ENCODE data around the gene TOMM70.

Gene TOMM70

DNA sequence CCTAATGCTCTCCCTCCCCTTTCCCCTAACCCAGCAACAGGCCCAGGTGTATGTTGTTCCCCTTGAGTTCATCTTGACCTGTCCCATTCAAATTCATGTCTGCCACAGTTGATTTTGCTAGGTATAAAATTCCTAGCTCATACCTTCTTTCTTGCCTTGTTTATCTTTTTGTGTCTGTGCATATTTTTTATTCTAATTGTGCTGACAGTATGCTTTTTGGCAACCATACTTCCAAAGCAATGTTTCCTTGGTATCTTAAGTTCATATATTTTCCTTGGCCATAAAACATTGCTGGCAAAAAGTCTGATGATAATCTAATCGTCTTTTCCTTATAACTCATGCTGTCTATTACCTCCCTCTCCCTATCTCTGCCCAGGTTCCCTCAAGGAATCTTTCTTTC lies 16.0 kb upstream of the TOMM70 start:
- Mint-ChIP-seq H3K9me3 (peaks cover 12% of the 10 kb centered on the region), H3K36me3 (ENCODE audit: low read depth) (peaks cover 25% of the 10 kb centered on the region), H3K4me3 (no peak overlapping the region), H3K27me3 (ENCODE audit: low read depth) (no peaks in the 10 kb centered on the region), H3K4me1 (peaks cover 8% of the 10 kb centered on the region), H3K27ac (no peak overlapping the region)
- TF ChIP-seq, protein P1, sequence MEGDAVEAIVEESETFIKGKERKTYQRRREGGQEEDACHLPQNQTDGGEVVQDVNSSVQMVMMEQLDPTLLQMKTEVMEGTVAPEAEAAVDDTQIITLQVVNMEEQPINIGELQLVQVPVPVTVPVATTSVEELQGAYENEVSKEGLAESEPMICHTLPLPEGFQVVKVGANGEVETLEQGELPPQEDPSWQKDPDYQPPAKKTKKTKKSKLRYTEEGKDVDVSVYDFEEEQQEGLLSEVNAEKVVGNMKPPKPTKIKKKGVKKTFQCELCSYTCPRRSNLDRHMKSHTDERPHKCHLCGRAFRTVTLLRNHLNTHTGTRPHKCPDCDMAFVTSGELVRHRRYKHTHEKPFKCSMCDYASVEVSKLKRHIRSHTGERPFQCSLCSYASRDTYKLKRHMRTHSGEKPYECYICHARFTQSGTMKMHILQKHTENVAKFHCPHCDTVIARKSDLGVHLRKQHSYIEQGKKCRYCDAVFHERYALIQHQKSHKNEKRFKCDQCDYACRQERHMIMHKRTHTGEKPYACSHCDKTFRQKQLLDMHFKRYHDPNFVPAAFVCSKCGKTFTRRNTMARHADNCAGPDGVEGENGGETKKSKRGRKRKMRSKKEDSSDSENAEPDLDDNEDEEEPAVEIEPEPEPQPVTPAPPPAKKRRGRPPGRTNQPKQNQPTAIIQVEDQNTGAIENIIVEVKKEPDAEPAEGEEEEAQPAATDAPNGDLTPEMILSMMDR (IDR thresholded peaks at IDR 0.05; ENCODE audit: unreplicated experiment in 3 of 3), result no peak

DNA sequence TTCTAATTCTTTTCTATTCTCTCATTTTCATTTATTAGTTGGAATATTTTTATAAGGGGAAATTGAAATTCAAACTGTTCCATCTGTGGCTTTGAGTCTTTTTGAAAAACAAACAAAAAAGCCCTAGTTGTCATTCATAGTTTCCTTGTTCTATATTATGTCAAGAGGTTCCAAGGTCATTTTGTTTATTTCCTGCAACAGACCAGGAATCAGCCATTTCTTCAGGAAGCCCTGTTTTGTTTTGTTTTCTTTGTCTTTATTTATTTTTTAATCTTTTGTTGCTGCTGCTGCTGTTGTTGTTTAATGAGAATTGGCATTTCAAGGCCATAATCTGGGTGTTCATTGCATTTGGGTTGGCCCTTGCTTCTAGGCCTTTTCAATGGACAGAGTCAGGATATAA lies 15.3 kb upstream of the TOMM70 start:
- Mint-ChIP-seq H3K36me3 (ENCODE audit: low read depth) (peaks cover 31% of the 10 kb centered on the region), H3K9me3 (peaks cover 16% of the 10 kb centered on the region), H3K4me3 (no peak overlapping the region), H3K27ac (no peak overlapping the region), H3K4me1 (peaks cover 8% of the 10 kb centered on the region), H3K27me3 (ENCODE audit: low read depth) (no peaks in the 10 kb centered on the region)
- TF ChIP-seq, protein P1 (IDR thresholded peaks at IDR 0.05; ENCODE audit: unreplicated experiment in 3 of 3), result no peak

DNA sequence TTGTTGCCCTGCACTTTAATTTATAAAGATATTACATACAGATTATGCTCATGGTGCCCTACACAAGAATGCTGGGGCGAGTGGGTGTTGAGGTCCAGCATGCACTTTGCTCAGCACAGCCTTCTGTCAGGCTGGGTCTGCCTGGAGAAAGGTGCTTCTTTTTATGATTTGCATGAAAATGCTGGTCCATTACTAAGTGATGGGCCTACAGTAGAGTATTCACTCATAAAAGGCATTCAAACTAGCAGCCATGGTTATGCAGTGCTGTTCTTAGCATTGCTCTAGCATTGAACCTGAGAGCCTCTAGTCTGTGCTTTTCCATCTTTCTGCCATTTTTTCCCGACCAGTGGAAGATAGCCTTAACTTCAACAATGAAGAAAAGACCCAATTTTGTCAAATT lies 12.7 kb upstream of the TOMM70 start:
- peaks cover 48% of the 10 kb centered on the region for H3K36me3 Mint-ChIP-seq (ENCODE audit: low read depth)
- no peak overlapping the region for H3K4me3 Mint-ChIP-seq
- peaks cover 8% of the 10 kb centered on the region for H3K4me1 Mint-ChIP-seq
- peaks cover 29% of the 10 kb centered on the region for H3K9me3 Mint-ChIP-seq
- H3K27ac Mint-ChIP-seq, result no peak overlapping the region
- TF ChIP-seq, protein P1 (IDR thresholded peaks at IDR 0.05; ENCODE audit: unreplicated experiment in 3 of 3), result no peak
- no peaks in the 10 kb centered on the region for H3K27me3 Mint-ChIP-seq (ENCODE audit: low read depth)

DNA sequence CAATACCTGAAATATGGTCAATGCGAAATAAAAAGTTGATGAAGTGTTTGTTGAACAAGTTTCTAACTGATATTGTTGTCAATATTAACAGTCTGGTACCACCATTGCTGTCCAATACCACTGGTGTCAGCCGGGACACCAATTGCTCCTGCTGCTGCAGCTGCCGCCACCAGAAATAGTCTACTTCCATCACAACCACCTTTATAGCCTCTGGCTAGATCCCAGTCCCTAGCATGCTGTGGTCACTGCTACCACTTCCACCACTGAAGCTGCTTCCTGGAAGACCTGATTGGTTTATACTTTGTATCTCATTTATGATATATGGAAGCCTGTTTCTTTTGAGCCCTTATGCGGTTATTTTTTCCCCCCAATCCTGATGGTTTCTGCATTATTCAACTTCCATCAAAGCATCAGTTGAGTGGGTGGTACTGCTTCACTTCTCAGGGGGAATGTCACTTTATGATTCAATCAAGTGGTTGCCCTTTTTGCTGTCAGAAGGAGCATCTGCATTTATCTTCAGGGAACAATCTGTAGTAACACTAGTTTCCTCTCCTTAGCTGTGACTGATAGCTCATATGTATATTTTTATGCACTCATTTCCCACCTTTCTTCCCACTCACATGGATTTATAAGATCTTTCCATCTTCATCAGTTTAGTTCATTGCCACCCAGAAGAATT lies 12.2 kb upstream of the TOMM70 start:
- Mint-ChIP-seq H3K4me1 (peaks cover 8% of the 10 kb centered on the region), H3K9me3 (peaks cover 32% of the 10 kb centered on the region), H3K27ac (no peak overlapping the region), H3K27me3 (ENCODE audit: low read depth) (no peaks in the 10 kb centered on the region), H3K36me3 (ENCODE audit: low read depth) (peaks cover 53% of the 10 kb centered on the region), H3K4me3 (no peak overlapping the region)
- TF ChIP-seq, protein P1 (IDR thresholded peaks at IDR 0.05; ENCODE audit: unreplicated experiment in 3 of 3), result no peak

DNA sequence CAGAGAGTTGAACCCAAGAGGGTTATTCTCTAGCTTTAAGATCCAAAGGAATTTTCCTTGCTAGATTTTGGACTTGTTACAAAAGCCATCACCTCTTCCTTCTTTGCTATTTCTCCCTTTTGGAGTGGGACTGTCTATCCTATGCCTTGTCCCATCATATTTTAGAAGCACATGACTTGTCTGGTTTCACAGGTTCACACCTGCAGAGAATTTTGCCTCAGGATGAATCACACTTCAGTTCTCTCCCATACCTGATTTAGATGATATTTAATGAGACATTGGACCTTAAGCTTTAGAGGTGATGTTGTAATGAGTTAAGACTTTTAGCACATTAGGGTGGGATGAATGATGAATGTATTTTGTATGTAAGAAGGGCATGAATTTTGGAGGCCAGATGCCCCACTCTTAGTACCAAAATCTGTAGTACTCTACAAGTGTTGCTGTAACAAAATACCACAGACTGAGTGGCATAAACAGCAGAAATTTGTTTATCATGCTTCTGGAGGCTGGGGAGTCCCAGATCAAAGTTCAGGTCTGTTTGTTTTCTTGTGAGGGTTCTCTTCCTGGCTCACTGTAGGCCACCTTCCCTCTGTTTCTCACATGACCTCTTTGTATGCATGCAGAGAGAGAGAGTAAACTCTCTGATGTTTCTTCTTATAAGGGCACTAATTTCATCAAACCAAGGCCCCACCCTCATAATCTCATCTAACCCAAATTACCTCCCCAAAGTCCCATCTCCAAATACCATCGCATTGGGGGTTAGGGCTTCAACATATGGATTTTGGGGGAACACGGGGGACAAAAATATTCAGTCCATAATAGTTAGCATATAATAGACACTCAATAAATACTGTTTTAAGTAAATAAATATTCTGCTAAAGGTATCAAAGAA lies 10.4 kb upstream of the TOMM70 start:
- Mint-ChIP-seq H3K27me3 (ENCODE audit: low read depth) (no peaks in the 10 kb centered on the region), H3K27ac (no peak overlapping the region), H3K4me1 (peaks cover 8% of the 10 kb centered on the region), H3K36me3 (ENCODE audit: low read depth) (peaks cover 64% of the 10 kb centered on the region), H3K4me3 (no peak overlapping the region), H3K9me3 (peaks cover 38% of the 10 kb centered on the region)
- TF ChIP-seq, protein P1 (IDR thresholded peaks at IDR 0.05; ENCODE audit: unreplicated experiment in 3 of 3), result no peak
